HFFc6 (cell line): ENCODE results near the gene MEG3. TPM values are rescaled to one million over a fixed set of nuclear protein-coding genes. Genes with fewer than 3 reads are reported as not detected.

ENCODE experiments used
- DNase-seq: peaks from one replicate; pipeline ENCODE4 v3.0.0-alpha.2; 2018
- H3K27ac Mint-ChIP-seq: 2 replicates; pipeline ENCODE4 v1.8.0; 2020; ENCODE audit warnings: mild to moderate bottlenecking, mixed read lengths
- H3K27me3 Mint-ChIP-seq: 2 replicates; pipeline ENCODE4 v1.8.0; 2021; ENCODE audit warnings: mild to moderate bottlenecking, moderate library complexity, mixed read lengths; ENCODE audit not compliant: insufficient read depth
- H3K36me3 Mint-ChIP-seq: 2 replicates; pipeline ENCODE4 v1.8.0; 2021; ENCODE audit warnings: low read depth, mixed read lengths
- H3K4me1 Mint-ChIP-seq: 2 replicates; pipeline ENCODE4 v1.8.0; 2020; ENCODE audit warnings: low read depth, mixed read lengths
- H3K4me3 Mint-ChIP-seq: 2 replicates; pipeline ENCODE4 v1.8.0; 2020; ENCODE audit warnings: mild to moderate bottlenecking, moderate library complexity, mixed read lengths
- H3K9me3 Mint-ChIP-seq: 2 replicates; pipeline ENCODE4 v1.8.0; 2020; ENCODE audit warnings: mild to moderate bottlenecking, mixed read lengths
- CTCF ChIP-seq: fragments of 200-600 bp; sonication (generic); IDR thresholded peaks from 2 replicates; pipeline ENCODE4 v1.5.0; 2021; ENCODE audit warnings: antibody characterized with exemption, mild to moderate bottlenecking
- total RNA-seq, 6 experiments: library from RNA; stranded (reverse); fragmentation: NEBNext Ultra II Directional; extraction: Animal tissue kit (Norgen Biotek cat#: 25700); gene quantifications; 2 replicates in 1 of 6; 3 replicates in 5 of 6; pipeline ENCODE4 v1.2.3, GENCODE V29; 2021

MEG3 gene
- total RNA-seq, 6 experiments from 2014 or later, result 151 to 262 (median 250) TPM

GRCh38 chr14:100860556-100861187, 34.8 kb downstream of the MEG3 start:
- Mint-ChIP-seq H3K36me3 (peaks cover 8% of the 10 kb centered on the region), H3K4me3 (no peak overlapping the region), H3K27me3 (peaks cover 30% of the 10 kb centered on the region), H3K4me1 (peaks cover 35% of the 10 kb centered on the region), H3K9me3 (no peaks in the 10 kb centered on the region), H3K27ac (no peak overlapping the region)
- TF ChIP-seq CTCF, result no peak
- no peak for DNase-seq

- Mint-ChIP-seq H3K4me3 (no peak overlapping the region), H3K27ac (0 out of 2 replicates have a peak overlapping the region, but pooled peaks have one; percentile 55), H3K27me3 (peaks cover 28% of the 10 kb centered on the region), H3K36me3 (peaks cover 8% of the 10 kb centered on the region), H3K4me1 (peaks cover 35% of the 10 kb centered on the region), H3K9me3 (no peaks in the 10 kb centered on the region)
- no peak for TF ChIP-seq CTCF
- no peak for DNase-seq
Measured at GRCh38 chr14:100861188-100861936, 35.4 kb downstream of the MEG3 start.

GRCh38 chr14:100861937-100862247, 36.0 kb downstream of the MEG3 start:
- Mint-ChIP-seq H3K36me3 (peaks cover 8% of the 10 kb centered on the region), H3K4me1 (peaks cover 35% of the 10 kb centered on the region), H3K9me3 (no peaks in the 10 kb centered on the region), H3K27me3 (peaks cover 29% of the 10 kb centered on the region), H3K27ac (peak overlapping the region; percentile 55; the same call in 1 of the 2 replicates), H3K4me3 (no peak overlapping the region)
- TF ChIP-seq CTCF, result no peak
- DNase-seq, result no peak

GRCh38 chr14:100862277-100862676, 36.4 kb downstream of the MEG3 start:
- Mint-ChIP-seq H3K27ac (peak overlapping the region; percentile 55), H3K27me3 (peaks cover 30% of the 10 kb centered on the region), H3K4me1 (peaks cover 35% of the 10 kb centered on the region), H3K9me3 (no peaks in the 10 kb centered on the region), H3K36me3 (peaks cover 8% of the 10 kb centered on the region), H3K4me3 (no peak overlapping the region; the same call in 1 of the 2 replicates)
- DNase-seq, result no peak
- TF ChIP-seq CTCF, result no peak

- peak overlapping the region; percentile 55 for H3K27ac Mint-ChIP-seq
- peaks cover 8% of the 10 kb centered on the region for H3K36me3 Mint-ChIP-seq
- no peak for DNase-seq
- TF ChIP-seq CTCF, result no peak
- H3K4me3 Mint-ChIP-seq, result no peak overlapping the region
- peaks cover 32% of the 10 kb centered on the region for H3K27me3 Mint-ChIP-seq
- H3K9me3 Mint-ChIP-seq, result no peaks in the 10 kb centered on the region
- H3K4me1 Mint-ChIP-seq, result peaks cover 35% of the 10 kb centered on the region
Measured at GRCh38 chr14:100862793-100863192, 36.9 kb downstream of the MEG3 start.
